Amygdala (tissue), 56 donors: ENCODE measurements around the gene AHCYL2.

Source experiments
- DNase-seq, 56 donors: peaks; one replicate each; lab custom pipeline; 2025; lab: John Stamatoyannopoulos, UW

The AHCYL2 gene

GRCh38 chr7:129224251-129225205 lies at the start of gene AHCYL2:
Gene AHCYL2 (plus strand): TSS chr7:129225030.
- peak; percentile 67 to 100 (median 98) for DNase-seq

GRCh38 chr7:129176916-129177710 lies 47.7 kb upstream of the AHCYL2 start:
- DNase-seq = no peak

DNA sequence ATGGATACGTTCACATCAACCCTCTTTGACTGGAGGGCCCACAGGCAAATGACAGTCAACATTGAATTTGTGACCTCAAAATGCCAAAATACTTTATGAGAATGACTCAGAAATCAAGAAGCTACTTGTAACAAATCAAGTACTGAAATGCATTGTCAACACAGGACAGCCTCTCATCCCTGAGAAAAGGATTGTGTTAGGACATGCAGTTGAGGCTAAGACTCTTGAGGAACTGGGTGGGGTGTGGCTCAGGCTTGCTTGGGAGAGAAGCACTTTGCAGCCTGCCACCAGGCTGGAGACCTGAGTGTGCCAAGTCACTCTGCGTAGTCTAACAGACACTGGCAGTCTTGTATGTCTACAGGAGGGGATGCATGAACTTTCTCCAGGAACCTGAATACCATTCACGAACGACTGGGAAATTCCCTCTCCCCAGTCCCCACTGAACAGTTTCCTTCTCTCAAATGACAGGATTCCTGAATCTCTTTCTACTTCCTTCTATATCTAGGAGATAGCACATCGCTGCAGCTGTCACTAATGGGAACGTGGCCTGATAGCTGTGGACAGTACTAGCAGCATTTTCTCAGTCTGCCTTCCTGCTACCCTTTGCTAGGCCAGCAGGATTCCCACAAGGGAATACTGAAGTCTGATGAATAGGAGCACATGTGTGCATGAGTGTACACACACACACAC lies 39.7 kb upstream of the AHCYL2 start:
- DNase-seq = no peak

GRCh38 chr7:129186749-129187260 lies 38.0 kb upstream of the AHCYL2 start:
- no peak for DNase-seq

DNA sequence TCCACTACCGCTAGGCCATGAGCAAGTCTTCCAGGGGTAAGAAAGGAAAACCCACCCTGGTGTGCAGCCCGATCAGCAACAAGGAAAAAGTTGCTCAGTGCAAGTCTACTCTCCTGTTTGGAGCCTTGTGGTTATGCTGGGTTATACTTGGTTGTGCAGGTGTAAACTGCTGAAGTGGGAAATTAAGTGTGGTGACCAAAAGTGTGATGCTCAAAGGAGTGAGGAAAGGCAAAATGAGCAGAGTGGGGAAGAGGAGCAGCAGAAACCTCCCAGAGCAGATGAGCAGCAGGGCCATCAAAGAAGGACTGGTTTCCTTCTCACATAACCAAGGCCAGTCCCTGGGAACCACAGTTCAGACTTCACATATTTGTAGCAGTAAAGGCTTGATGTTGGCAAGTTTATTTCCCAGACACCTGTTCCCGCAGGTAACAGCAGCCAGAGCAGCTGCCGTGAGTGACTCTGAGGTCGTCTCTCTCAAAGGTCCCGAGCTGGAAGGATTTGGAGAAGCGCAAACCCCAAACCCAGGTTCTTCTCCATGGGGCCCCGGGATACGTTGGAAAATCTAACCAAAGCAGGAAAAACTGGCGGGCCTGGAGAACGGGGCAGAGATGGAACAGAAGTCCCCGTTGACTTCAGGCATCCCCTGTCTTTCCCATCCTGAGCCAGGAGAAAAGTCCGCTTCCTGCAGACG lies 37.0 kb upstream of the AHCYL2 start:
- no peak for DNase-seq

GRCh38 chr7:129188372-129188891 lies 36.4 kb upstream of the AHCYL2 start, which contains the start of gene SMO:
Gene SMO (plus strand): TSS chr7:129188633. CDS start chr7:129189152, 519 bp downstream.
- peak in 13 of 56 donors; percentile 6 to 48 (median 24) for DNase-seq

DNA sequence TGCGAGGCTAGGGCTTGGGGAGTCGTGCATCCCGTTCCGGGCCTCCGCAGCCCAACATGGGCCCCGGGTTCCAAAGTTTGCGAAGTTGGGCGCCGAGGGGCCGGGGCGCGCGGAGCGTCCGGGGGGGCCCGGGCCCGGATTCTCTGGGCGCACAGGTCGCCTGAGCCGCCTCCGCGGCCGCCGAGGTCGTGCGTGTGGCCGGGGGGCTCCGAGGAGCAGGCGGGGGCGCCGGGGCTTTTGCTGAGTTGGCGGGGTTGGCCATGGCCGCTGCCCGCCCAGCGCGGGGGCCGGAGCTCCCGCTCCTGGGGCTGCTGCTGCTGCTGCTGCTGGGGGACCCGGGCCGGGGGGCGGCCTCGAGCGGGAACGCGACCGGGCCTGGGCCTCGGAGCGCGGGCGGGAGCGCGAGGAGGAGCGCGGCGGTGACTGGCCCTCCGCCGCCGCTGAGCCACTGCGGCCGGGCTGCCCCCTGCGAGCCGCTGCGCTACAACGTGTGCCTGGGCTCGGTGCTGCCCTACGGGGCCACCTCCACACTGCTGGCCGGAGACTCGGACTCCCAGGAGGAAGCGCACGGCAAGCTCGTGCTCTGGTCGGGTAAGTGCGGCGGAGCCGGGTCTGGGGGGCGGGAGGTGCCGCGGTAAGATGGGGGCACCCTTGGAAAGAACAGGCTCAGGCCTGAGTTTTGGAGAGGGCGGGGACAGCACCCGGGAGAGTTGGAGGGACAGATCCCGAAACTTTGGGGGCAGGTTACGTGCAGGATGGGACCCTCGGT lies 35.8 kb upstream of the AHCYL2 start:
- no peak for DNase-seq

GRCh38 chr7:129189661-129190310 lies 35.0 kb upstream of the AHCYL2 start:
- DNase-seq = no peak

DNA sequence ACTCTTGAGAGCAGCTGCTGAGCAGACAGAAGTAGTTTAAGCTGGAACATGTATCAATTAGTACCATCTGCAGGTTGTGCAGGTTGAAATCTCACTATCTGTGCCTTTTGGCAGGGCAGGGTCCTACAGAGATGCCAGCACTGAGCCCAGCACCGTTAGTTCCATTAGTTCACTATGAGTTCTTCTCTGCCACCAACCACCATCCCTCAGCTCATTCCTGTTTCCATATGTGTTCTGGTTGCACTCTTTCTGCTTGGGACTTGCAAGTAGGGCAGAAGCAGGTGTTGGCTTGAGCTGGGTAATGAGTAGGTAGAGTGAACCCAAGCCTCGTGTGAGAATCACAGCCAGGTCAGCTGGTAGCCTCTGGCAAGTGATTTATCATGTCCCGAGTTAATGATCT lies 33.6 kb upstream of the AHCYL2 start:
- no peak for DNase-seq

GRCh38 chr7:129193892-129194291 lies 30.9 kb upstream of the AHCYL2 start:
- DNase-seq = no peak

DNA sequence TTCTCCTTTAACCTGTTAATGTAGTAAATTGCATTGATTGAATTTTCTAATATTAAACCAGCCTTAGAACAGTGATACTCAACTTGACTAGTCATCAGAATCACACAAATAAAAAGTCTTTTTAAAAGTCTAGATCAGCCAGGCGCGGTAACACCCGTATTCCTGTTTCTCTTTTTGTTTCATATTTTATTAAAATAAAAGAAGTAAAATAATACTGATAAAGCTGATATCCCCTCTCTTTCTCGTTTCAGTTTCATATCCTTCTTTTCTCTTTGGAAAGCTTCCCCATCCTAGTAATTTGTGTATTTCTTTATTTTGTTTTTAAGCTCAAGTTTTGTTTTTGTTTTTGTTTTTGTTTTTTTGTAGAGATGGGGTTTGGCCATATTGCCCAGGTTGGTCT lies 27.1 kb upstream of the AHCYL2 start:
- DNase-seq = no peak

GRCh38 chr7:129199406-129199805 lies 25.4 kb upstream of the AHCYL2 start:
- no peak for DNase-seq

DNA sequence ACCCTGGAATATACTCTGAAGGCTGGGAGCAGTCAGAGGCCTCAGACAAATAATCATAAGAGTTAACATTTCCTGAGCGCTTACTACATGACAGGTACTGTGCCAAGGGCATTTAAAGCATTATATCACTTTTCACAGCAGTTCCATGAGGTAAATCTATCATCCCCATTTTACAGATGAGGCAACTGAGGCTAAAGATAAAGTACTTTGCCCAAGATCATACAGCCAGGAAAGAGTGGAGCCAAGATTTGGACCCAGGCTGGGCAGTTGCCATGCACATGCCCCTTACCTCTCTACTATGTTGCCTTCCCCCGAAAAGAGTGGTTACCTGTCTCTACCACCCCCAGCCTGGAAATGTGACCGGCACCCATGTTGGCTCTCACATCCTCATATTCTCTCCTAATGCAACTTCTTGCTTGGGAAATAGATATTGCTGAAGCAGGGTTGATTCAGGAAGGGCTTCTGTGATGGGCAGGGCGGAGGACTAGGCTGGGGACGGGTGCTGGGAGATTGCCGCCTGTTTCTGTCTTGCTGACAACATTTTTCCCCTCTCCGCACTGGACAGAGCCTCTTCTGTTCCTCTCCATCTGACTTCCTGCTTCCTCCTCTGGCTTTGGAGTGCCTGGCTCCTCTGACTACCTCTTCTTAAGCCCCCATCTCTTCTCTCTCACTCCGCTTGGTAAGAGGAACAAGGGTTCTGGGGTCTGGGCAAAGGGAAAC lies 22.6 kb upstream of the AHCYL2 start:
- no peak for DNase-seq

- DNase-seq = no peak
Observed at GRCh38 chr7:129203050-129203741, 21.6 kb upstream of the AHCYL2 start.

GRCh38 chr7:129205126-129205818 lies 19.6 kb upstream of the AHCYL2 start:
- DNase-seq = no peak

DNA sequence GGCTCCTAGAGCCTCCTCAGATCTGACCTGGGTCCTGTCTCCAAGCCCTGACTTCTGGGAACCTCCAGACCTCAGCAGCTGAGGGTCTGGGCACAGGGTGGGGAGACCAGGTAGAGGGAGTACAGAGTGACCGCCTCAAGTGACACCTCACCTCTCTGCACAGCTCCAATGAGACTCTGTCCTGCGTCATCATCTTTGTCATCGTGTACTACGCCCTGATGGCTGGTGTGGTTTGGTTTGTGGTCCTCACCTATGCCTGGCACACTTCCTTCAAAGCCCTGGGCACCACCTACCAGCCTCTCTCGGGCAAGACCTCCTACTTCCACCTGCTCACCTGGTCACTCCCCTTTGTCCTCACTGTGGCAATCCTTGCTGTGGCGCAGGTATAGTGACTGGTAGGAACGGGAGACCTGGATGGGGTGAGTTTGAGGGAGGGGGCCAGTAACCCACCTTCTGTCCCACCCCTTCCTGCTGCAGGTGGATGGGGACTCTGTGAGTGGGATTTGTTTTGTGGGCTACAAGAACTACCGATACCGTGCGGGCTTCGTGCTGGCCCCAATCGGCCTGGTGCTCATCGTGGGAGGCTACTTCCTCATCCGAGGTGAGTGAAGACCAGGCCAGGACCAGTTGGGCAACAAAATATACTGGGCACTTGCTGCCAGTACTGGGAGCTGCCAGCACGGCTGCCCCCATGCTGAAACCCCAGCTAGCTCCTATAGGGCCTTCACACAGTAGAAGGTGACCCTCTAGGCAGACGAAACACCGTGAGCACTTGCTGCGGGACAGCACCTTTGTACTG lies 18.6 kb upstream of the AHCYL2 start:
- DNase-seq = no peak
